ENCODE results near the gene ACSL5.
"Not testable (repeated sequence)": the region's sequence is repeated elsewhere in the genome, so short reads cannot be mapped to it uniquely, and the experiment has no call there.

Gene ACSL5

DNA sequence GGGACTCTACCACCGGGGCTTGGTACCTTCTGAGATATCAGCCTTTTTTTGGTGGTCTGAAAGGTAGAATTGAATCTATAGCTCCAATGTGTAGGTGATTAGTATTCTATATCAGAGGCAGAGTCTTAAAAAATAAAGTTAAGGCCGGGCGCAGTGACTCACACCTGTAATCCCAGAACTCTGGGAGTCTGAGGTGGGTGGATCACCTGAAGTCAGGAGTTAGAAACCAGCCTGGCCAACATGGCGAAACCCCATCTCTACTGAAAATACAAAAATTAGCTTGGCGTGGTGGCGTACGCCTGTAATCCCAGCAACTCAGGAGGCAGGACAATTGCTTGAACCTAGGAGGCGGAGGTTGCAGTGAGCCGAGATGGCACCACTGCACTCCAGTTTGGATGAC, 3.2 kb downstream of the ACSL5 start:
- DNase-seq, result not testable (repeated sequence)

DNA sequence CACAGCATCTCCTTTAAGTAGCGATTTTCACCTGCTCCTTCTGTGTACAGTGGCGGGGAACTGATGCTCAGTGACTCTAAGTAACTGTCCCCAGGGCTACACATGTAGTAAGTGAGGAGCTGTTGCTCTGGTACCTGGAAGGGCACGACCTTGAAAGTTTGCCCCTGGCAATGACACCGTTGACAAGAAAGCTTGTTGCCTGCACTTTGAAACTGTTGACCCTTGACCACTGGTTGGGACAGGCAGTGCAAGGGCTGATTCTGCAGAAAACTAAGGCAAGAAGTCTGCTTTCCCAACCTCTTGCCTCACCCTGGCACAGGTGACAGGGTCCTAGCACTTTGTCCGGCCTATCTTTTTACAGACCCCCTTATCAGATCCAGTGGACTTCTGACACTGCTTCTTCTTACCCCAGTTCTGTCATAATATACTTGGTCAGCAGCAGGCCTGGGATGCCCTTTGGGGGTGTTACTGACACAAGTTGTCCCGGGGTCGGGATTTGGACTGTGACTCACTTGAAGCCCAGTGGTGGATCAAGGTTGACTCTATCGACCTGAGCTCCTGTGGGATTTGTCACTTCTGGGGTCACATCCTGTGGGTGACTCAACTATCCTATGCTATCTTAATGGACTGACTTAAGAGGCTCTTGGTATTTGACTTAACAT, 5.8 kb downstream of the ACSL5 start:
- DNase-seq, result peak; percentile 14

DNA sequence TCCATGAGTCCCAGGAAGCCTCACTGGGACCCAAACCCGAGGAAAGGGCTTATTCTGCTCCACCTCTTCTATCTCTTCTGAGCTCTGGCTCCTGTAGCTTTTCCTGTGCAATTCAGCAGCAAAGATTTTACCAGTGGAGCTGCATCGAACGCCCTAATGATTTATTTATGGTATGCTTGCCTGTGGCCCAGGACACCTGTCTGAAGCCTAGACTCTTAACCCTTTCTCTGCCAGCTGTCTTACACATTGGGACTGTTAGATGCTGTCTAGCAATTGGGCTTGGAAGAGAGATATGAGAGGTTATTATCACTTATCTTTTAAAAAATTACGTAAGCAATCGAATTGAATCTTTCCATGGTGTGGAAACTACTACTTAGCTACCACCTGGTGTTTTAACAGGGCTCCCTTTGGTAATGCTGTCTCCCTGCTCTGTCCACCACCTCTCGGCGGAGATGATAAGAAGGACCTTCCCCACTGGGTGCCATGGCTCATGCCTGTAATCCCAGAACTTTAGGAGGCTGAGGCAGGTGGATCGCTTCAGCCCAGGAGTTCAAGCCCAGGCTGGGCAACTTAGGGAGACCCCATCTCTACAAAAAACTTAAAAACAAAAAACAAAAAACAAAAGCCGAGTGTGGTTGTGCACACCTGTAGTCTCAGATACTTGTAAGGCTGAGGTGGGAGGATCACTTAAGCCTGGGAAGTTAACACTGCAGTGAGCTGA, 8.8 kb downstream of the ACSL5 start:
- DNase-seq, result no peak

DNA sequence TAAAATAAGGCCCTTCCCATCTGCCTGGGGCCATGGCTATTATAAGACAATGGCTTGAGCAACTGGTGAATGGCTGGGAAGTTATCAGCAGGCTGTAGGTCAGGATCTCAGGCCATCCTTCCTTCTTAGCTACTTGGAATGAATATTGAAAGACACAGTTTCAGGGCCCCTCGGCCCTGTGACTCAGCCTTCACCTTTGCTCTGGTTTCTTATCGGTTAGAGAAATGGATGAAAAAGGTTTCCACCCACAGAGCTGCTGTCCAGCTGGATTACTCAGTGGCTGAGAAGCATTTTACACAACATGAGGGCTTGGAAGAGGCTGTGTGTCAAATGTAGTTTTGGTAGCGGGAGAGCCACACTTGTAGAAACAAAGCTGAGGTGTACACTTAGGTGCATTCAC, 9.4 kb downstream of the ACSL5 start:
- DNase-seq, result peak; percentile 20

DNA sequence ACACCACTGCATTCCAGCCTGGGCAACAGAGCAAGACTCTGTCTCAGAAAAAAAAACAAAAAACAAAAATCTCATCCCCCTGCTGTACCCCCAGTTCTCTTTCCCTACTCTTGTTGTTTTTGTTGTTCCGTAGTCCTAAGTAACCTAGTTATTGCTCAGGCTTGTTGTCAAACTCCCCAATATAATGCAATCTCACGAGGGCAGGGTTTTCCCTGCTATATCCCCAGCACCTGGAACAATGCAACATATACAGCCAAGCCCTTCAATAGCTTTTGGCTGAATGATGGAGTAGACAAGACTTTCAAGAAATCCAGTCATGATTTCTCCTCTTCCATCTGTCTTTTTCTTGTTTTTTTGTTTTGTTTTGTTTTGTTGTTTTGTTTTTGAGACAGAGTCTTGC, 10.2 kb downstream of the ACSL5 start:
- DNase-seq, result no peak

DNA sequence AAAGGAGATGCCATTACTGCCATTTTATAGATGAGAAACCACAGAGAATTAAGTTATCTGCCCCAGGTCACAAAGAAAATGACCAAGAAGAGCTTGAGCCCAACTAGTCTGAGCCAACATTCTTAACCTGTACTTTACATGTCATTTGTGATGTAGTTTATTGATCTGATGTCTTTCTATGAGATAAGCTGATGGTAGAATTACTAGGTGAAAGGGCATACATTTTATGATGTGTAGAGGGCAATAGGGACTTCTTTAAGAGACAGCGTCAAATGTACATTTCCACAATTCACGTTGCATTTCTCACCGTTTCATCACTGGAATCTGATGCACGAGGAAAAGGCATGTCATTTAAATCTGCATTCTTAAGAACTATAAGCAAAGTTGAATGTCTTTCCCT, 11.3 kb downstream of the ACSL5 start:
- DNase-seq, result no peak

DNA sequence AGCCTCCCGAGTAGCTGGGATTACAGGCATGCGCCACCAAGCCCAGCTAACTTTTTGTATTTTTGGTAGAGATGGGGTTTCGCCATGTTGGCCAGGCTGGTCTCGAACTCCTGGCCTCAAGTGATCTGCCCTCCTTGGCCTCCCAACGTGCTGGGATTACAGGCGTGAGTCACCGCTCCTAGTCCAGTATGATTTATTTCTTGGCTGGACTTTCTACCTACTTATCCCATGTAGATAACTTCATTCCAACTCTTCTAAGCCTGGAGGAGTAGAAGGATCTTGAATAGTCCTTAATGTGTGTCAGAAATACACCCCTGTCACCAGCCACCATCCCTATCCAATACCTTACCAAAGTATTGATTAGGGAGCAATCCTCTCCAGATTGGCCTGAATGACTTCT, 14.1 kb downstream of the ACSL5 start:
- DNase-seq, result not testable (repeated sequence)

DNA sequence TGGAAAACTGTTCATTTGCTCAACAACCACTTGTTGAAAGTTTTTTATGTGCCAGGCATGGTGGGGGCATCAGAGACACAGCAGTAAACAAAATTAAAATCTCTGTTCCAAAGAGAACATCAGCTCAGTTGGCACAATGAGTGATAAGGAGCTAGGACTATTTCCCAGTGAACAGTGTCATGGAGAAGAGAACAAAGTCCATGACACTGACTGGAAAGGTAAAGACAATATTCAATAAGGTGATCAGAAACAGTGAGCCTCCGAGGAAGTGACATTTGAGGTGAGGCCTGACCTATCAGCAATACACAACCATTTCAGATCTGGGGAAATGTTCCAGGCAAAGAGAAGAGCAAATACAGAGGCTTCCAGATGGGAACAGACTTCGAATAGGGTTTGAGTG, 14.6 kb downstream of the ACSL5 start:
- no peak for DNase-seq

DNA sequence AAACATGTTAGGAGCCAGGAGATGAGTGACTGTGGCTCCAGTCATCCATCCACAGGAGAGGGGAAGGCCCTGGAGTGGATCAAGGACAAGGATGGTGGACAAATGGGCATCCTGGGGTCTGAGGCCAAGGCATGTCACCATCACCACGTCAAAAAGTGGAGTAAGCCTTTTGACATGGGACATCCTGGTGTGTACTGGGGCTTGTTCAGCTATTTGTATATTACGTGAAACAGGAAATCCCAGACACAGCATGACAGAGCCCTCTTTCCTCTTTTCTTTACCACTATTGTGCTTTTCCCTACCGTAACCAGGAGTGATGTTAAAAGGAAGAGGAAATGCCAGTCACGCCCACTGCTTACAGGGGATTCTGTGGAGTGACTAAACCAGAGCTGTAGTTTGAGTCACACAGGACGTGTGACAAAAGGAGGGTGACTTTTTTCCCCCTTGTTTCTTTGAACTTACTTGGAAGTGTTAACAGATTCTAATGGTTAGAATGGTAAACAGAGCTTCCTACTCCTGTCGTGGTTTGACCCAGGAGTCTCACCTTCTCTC, 15.4 kb downstream of the ACSL5 start:
- DNase-seq, result peak; percentile 88

DNA sequence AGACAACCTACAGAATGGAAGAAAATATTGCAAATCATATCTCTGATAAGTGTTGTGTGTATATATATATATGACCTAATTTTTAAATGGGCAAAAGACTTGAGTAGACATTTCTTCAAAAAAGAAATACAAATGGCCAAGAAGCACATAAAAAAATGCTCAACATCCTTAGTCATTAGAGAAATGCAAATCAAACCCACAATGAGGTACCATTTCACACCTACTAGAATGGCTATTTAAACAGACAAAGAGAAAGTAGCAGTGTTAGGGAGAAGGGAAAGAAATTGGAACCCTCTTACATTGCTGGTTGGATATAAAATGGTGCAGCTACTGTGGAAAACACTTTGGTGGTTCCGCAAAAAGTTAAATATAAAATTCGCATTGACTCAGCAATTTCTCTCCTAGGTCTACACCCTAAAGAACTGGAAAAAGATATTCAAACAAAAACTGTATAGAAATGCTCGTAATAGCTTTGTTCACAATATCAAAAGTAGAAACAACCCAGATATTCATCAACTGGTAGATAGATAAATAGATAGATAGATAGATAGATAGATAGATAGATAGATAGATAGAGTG, 16.3 kb downstream of the ACSL5 start:
- DNase-seq, result peak; percentile 23

DNA sequence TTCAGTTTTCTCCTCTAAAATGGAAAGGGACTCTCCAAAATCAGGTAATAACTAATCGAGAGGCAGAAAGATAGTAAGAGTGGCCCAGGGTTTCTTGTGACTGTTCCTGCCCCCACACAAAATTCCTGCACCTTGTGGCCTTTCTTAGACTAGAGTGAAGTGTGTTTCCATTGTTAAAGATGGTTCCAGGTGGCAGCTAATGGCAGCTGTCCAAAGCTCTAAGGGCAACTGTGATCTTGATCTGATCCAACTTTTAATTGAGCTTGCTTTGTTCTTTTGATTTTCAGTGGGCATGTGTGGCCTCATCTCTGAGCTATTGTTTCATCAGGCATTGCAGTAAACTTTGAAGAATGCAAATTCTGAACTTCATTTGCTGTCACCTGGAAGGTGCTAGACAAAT, 19.4 kb downstream of the ACSL5 start:
- no peak for DNase-seq

DNA sequence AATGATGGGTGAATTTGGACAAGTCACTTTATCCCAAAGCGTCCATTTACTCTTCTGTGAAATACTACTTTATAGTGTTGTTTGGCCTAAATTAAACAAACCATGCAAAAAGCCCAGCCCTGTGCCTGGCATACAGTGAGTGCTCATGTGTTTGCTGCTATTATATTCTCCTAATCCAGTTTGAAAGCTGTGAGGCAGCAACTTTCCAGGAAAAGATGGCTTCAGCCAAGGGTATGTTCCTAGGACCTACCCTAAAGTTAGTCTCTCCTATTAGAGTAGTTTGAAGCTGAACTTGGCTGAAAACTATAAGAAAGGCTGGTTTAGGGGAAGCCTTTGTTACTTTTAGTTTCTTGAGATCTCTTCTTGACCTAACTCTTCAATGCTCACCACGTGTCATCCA, 19.9 kb downstream of the ACSL5 start:
- no peak for DNase-seq

DNA sequence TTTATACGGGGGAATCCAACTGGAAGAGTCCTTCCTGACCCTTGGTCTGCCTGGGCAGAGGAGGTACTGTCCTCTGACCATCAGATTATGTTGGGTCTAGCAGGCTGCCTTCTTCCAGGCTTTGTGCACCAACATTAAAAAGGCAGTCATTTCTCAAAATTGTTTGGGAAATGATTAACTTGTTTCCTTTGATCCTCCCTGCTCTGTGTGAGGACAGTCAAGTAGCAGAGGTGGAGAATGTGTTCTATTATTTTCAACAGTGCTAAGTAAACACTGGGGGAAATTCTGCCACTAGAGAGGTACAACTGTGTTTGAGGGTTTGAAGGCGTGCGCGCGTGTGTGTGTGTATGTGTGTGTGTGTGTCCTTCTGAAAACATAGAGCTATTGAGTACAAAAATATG, 20.6 kb downstream of the ACSL5 start:
- no peak for DNase-seq

DNA sequence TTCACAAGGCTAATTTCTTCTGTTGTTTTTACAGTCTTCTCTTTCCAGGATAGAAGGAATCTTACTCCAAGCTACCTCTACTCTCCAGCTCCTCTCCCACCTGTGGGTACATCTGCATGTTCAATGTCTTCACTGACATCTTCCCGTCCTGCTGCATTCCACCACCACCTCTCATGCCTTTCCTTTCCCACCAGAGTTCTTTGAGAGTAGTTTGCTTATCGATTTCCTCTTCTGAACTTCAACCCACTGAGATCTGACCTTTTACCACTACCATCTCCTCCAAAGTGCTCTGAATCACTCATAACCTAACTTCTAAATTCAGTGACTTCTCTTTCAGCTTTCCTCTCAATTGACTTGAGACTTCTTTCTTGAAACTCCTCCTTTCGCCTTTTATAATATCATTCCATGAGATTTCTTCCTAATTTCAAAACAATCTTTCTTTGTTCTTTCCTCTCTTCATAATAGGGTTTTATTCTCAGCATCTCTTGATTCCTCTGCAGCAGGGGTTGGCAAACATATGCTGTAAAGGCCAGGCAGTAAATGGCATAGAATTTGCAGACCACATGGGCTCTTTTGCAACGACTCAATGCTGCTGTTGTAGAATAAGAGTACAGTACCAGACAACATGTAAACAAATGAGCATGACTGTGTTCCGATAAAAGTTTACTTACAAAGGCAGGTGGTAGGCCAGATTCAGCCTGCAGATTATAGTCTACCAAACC, 22.1 kb downstream of the ACSL5 start:
- no peak for DNase-seq

DNA sequence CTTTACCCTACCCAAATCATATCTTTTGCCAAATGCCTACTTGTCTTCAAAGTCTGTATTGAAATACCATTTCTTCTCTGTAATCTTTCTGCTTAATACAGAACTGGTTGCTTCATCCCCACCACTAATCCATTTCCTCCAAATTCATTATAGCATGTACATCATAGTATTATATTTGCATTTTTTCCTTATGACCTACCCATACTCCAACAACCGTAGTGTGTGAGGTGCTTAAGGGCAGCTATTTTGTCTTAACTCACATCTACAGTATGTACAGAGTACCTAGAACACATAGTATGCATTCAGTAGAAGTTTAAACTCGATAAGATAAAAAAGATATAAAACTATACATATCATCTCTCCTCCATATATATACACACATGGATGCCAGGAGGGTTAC, 23.7 kb downstream of the ACSL5 start:
- no peak for DNase-seq

DNA sequence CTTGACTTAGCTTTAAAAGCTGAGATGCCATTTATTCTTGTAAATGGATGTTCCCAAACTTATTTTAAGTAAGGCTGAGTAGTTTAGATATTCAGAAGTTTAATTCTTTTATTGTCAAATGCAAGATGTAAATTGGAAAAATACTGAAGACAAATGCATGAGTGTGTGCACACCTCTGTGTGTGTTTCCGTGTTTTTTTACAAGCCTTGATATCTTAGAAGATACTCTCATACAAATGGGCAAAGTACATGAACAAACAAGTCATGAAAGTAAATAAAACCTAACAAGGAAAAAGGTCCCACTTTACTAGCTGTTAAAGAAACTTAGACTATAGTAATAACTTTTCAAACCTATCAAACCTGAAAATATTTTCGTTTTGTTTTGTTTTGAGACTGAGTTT, 29.0 kb downstream of the ACSL5 start:
- no peak for DNase-seq

DNA sequence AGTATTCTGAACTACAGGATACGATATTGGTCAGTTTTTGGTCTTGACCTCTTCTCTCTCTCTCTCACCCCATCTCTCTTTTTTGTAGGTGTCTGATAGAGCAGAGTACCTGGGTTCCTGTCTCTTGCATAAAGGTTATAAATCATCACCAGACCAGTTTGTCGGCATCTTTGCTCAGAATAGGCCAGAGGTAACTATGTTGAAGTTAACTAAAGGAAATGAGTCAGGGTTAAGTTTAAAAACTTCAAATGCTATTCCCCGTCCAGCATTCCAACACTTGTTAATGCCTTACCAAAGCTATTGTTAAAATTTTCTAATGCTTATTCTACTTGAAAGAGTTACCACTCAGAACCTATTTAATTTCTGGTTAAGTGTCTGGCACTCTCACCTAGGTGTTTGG, 30.7 kb downstream of the ACSL5 start:
- DNase-seq, result no peak

DNA sequence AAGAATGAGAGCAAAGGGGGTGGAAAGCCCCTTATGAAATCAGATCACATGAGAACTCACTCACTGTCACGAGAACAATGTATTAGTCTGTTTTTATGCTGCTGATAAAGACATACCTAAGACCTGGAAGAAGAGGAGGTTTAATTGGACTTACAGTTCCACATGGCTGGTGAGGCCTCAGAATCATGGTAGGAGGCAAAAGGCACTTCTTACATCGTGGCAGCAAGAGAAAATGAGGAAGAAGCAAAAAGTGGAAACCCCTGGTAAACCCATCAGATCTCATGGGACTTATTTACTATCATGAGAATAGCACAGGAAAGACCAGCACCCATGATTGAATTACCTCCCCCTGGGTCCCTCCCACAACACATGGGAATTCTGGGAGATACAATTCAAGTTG, 32.9 kb downstream of the ACSL5 start:
- not testable (repeated sequence) for DNase-seq

DNA sequence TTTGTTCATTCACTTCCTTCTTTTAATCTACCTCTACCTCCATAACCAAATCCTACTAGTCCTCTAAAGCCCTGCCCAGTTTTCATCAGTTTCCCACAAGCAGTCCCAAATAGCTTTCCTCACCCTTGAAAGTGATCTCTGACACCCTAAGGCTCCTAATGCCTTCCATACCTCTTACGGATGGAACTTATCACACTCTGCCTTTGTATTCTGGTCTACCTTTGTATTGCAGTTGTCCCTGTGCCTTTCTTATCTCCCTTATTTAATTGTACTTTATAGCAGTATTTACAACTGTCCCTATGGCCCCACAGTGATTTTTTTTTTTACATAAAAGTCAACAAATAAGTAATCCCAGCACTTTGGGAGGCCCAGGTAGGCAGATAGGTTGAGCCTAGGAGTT, 33.8 kb downstream of the ACSL5 start:
- DNase-seq, result no peak

DNA sequence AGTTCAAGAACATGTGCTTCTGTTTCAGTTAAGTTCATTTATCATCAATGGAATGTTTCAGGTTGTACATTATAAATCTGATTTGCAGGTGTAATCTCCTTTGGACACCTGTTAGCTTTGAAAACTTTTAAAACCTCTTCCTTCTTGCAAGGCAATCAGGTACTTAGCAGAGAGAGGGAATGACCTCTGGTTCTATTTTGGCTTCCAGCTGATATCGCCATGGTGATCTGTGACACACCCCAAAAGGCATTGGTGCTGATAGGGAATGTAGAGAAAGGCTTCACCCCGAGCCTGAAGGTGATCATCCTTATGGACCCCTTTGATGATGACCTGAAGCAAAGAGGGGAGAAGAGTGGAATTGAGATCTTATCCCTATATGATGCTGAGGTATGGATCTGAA, 35.4 kb downstream of the ACSL5 start:
- DNase-seq, result no peak

DNA sequence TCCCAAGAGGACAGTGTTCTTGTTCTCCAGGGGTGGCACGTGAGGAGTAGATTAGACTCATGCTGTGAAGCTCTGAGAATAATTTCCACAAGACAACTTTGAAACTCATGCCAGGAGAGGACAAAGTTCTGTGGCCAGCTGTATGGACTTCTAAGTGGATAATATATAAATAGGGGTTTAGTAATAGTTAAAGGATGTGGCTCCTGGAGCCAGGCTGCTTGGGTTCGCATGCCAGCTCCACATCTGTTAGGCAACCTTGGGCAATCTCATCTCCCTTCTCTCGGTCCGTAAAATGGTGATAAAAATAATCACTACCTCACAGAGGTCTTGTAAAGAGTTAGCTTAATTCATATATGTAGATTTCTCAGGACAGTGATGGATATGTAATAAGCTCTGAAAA, 35.8 kb downstream of the ACSL5 start:
- DNase-seq, result no peak

DNA sequence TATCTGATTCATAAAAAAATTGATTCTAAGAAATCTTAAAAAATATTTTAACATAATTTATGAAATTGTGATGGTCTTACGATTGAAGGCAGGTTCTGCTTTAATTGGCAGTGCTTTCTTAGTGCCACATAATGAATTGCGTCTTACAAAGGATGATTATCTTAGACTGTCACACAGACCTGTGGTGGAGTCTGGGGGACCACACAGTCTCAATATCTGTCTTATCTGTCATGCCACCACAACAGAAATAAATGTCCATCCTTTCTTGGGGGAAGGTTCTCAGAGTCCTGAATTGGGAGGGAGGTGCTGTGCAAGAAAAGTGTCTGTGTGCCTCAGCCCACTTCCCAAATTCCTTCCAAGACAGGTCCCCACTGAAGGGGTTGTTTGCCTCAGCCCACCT, 38.8 kb downstream of the ACSL5 start:
- DNase-seq, result no peak

DNA sequence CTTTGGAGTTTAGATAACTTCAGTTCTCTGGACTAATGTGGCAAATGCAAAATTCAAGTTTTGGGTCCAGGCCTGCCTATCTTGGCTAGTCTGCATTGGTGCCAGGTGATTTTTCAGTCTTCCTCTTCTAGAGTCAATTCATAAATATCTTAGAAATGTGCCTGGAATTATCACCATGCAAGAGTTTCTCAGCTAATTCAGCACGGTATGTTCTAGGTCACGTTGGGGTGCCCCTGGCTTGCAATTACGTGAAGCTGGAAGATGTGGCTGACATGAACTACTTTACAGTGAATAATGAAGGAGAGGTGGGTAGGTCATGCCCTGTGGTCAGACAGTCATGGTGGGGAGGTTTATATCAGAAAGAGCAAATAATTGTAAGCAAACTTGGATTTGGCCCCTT, 47.8 kb downstream of the ACSL5 start:
- no peak for DNase-seq

DNA sequence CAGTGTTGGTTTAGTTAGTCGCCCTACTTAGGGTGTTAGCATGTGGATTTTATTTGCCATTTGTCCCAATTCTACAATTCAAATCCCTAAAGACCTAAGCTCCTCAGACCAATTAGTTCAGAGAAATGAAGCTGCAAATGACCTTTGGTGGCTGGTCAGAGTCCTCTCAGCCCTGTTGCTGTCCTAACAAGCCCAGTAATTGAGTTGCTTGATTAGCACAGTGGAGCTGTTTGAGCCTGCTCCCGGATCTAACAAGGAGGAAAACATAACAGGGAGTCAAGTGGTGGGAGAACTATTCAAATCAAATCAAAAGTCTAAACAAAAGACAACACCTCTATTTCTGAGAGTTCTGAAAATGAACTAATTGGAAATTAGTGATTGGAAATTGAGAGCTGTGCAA, 50.7 kb downstream of the ACSL5 start:
- no peak for DNase-seq
